Measurements from ENCODE around the gene HIPK4.

The HIPK4 gene

DNA sequence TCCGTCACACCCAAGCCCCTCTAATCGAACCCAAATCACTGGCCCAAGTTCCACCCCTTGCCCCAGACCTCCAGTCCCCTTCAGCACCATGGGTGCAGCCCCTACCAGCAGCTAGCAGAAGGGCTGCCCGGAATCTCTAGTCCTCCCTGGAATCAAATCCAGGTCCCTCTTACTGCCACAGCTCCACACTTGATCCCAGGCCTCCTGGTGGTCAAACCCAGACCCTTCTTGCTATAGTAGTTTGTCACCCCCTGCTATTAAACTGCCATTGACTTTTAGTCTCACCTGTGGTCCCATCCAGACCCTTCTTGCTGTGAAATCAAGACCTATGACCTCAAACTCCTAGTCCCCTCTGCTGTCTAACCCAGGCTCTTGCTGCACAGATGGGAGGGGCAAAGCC, 8.7 kb downstream of the HIPK4 start:
- Histone ChIP-seq H3K27ac (no peak overlapping the region), H3K9me3 (no peaks in the 10 kb centered on the region), H3K27me3 (no peaks in the 10 kb centered on the region), H3K4me1 (no peaks in the 10 kb centered on the region), H3K36me3 (peaks cover 11 to 50% (median 42%) of the 10 kb centered on the region in 3 donors), H3K4me3 (no peak overlapping the region)
- no peak for DNase-seq
- intact Hi-C loops (cut with DNase I; ENCODE audit: low total_unique reads) = no loop called here
- TF ChIP-seq CTCF (IDR thresholded peaks at IDR 0.05) = no peak

DNA sequence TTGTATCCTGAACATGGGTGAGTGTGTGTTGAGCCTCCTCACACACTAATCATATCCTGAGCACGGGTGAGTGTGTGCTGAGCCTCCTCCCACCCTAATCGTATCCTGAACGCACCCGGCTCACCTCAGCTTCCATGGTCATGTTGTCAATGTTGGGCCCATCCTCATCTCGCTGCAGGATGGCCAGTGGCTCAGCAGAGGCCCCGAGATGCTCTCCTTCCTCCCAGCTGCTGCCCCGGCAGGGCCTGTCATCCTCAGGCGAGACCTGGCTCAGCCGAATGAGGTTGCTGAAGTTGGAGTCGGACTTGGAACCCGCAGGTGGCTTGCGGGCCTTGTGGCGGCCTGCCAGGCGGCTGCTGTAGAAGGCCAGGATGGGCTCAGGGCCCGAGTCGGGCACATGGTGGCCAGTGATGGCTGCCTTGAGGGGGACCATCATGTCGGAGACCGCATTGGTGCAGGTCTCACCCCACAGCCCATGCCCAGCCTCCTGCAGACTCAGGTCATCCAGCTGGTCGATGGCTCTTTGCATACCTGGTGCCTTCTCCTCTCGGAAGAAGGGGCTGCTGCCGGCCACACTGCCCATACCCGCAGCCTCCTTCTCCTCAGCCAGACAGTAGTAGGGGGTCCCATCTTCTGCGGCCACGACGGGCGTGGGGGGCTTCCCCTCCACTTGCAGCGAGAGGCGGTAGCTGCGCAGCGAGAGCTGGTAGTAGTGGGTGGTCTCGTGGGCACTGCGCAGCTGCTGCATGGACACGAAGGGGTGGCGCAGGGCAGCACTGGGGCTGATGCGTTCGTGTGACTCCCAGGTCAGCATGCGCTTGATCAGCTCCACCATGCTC, 9.6 kb downstream of the HIPK4 start:
- Histone ChIP-seq H3K4me1 (no peaks in the 10 kb centered on the region), H3K4me3 (no peak overlapping the region), H3K27me3 (no peaks in the 10 kb centered on the region), H3K36me3 (peaks cover 11 to 58% (median 48%) of the 10 kb centered on the region in 3 donors), H3K27ac (no peak overlapping the region), H3K9me3 (no peaks in the 10 kb centered on the region)
- intact Hi-C loops (cut with DNase I; ENCODE audit: low total_unique reads) = no loop called here
- no peak for TF ChIP-seq CTCF (IDR thresholded peaks at IDR 0.05)
- no peak for DNase-seq

DNA sequence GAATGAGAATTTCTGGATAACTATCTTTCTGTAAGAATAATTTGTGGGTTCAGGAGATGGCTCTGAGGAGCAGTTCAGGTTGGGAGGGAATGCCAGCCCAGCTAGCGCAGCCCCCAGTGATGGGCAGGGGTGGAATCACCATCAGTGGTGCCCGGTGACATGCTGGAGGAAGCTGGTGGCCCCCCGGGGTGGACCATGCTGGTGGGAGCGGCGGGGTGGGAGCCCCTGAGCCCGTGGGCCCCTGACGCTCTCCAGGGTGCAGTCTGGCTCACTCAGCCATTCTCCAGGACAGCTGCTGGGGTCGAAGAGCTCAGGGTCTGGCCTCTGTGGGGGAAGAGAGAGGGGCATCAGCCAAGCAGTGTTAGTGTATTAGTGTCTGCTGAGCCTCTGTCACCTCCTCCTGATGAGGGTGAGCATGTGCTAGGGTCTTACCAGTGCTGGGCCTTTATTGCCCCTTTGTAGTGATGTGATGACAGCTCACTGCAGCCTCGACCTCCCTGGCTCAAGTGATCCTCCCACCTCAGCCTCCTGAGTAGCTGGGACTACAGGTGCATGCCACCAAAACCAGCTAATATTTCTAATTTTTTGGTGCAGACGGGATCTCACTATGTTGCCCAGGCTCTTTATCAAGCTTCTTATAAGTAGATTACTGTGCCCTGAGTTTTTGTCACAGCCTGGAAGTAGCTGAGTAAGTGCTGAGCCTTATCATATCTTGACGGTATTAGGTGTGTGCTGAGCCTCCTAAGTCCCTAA, 10.4 kb downstream of the HIPK4 start:
- peaks cover 11 to 65% (median 54%) of the 10 kb centered on the region in 3 donors for H3K36me3 ChIP-seq
- TF ChIP-seq CTCF (IDR thresholded peaks at IDR 0.05) = no peak
- no peak for DNase-seq
- no peaks in the 10 kb centered on the region for H3K9me3 ChIP-seq
- no peaks in the 10 kb centered on the region for H3K27me3 ChIP-seq
- no peak overlapping the region for H3K27ac ChIP-seq
- no peaks in the 10 kb centered on the region for H3K4me1 ChIP-seq
- intact Hi-C loops (cut with DNase I; ENCODE audit: low total_unique reads) = no loop called here
- H3K4me3 ChIP-seq = no peak overlapping the region

GRCh38 chr19:40378509-40378908, 11.5 kb downstream of the HIPK4 start:
- intact Hi-C loops (cut with DNase I; ENCODE audit: low total_unique reads) = no loop called here
- DNase-seq = no peak
- Histone ChIP-seq H3K27ac (no peak overlapping the region), H3K9me3 (no peaks in the 10 kb centered on the region), H3K27me3 (no peaks in the 10 kb centered on the region), H3K4me3 (no peak overlapping the region), H3K4me1 (no peaks in the 10 kb centered on the region), H3K36me3 (peaks cover 11 to 77% (median 65%) of the 10 kb centered on the region in 3 donors)
- TF ChIP-seq CTCF (IDR thresholded peaks at IDR 0.05) = no peak

GRCh38 chr19:40377876-40378385, 12.1 kb downstream of the HIPK4 start:
- Histone ChIP-seq H3K4me1 (no peaks in the 10 kb centered on the region), H3K9me3 (no peaks in the 10 kb centered on the region), H3K4me3 (no peak overlapping the region), H3K27me3 (no peaks in the 10 kb centered on the region), H3K27ac (no peak overlapping the region), H3K36me3 (peaks cover 13 to 82% (median 71%) of the 10 kb centered on the region in 3 donors)
- DNase-seq = no peak
- TF ChIP-seq CTCF (IDR thresholded peaks at IDR 0.05) = no peak
- intact Hi-C loops (cut with DNase I; ENCODE audit: low total_unique reads) = no loop called here

All from tibial artery (tissue), 4 donors.